ENCODE data around the gene XAF1.

- TF ChIP-seq CTCF (IDR thresholded peaks at IDR 0.05) (no peak), POLR2A (IDR thresholded peaks at IDR 0.05) (no peak), POLR2AphosphoS5 (IDR thresholded peaks at IDR 0.05) (no peak), EP300 (IDR thresholded peaks at IDR 0.05) (no peak)
Observed at GRCh38 chr17:6812295-6812694, 56.4 kb downstream of the XAF1 start.

All from gastroesophageal sphincter (tissue), 3 donors.